GM12874 (cell line): ENCODE data around the gene ZNF821.

Experiments
- CTCF ChIP-seq: IDR thresholded peaks from 2 replicates; pipeline ENCODE4 v1.5.1; 2011; ENCODE audit warnings: low read depth, mild to moderate bottlenecking, control low read depth, low read length, moderate library complexity; ENCODE audit not compliant: insufficient read depth

Gene ZNF821

GRCh38 chr16:71845639-71846430 is 38.1 kb downstream of the ZNF821 start, which contains the start of gene ATXN1L:
Gene ATXN1L (plus strand): TSS chr16:71845976. CDS start chr16:71849741, 3,765 bp downstream.
- TF ChIP-seq CTCF, result no peak

- TF ChIP-seq CTCF, result no peak
These were observed 40.4 kb downstream of the ZNF821 start for GRCh38 chr16:71843572-71843971.

- no peak for TF ChIP-seq CTCF
These were observed 43.9 kb downstream of the ZNF821 start for GRCh38 chr16:71840052-71840451.

- no peak for TF ChIP-seq CTCF
These were observed 46.8 kb downstream of the ZNF821 start for GRCh38 chr16:71837150-71837549.

GRCh38 chr16:71834291-71834690 is 49.7 kb downstream of the ZNF821 start:
- TF ChIP-seq CTCF, result no peak

- TF ChIP-seq CTCF, result no peak
These were observed 53.6 kb downstream of the ZNF821 start for GRCh38 chr16:71830359-71830758.

- TF ChIP-seq CTCF, result no peak
These were observed 57.4 kb downstream of the ZNF821 start for GRCh38 chr16:71826533-71827017.
